K562 (cell line): ENCODE data around the gene SLC30A1. TPM values are rescaled to one million over a fixed set of nuclear protein-coding genes. Genes with fewer than 3 reads are reported as not detected.
A peak's percentile ranks its signal among the peaks of the same experiment; 100 is the strongest.

Source experiments
- ELF1 ChIP-seq: fragments of 200-800 bp; sonication (Bioruptor generic); IDR thresholded peaks from 2 replicates; pipeline ENCODE4 v1.6.1; 2016; ENCODE audit warnings: missing genetic modification characterization, missing compliant biosample characterization
- FOXJ3 ChIP-seq: sonication (generic); formaldehyde crosslinking; IDR thresholded peaks from 2 replicates; pipeline ENCODE4 v1.4.0; 2020; ENCODE audit warnings: mild to moderate bottlenecking, missing genetic modification reagents
- HNRNPK ChIP-seq: fragments of 200-400 bp; formaldehyde crosslinking; IDR thresholded peaks from one replicate; pipeline ENCODE4 v1.6.1; 2018; ENCODE audit warnings: mild to moderate bottlenecking, low read depth, low read length; ENCODE audit not compliant: poor library complexity, severe bottlenecking
- NFRKB ChIP-seq: fragments of 450-650 bp; IDR thresholded peaks from 2 replicates; pipeline ENCODE4 v1.6.1; 2016; ENCODE audit warnings: low read depth
- PHF20 ChIP-seq: fragments of 450-650 bp; IDR thresholded peaks from 2 replicates; pipeline ENCODE4 v1.6.1; 2018; ENCODE audit not compliant: partially characterized antibody
- POLR3A ChIP-seq: IDR thresholded peaks from 2 replicates; pipeline ENCODE4 v1.6.1; 2011; ENCODE audit warnings: borderline replicate concordance, mild to moderate bottlenecking, moderate library complexity; ENCODE audit not compliant: insufficient read length, insufficient read depth; ENCODE audit errors: extremely low read depth
- RNF2 ChIP-seq: sonication (generic); IDR thresholded peaks from 2 replicates; pipeline ENCODE4 v1.6.1; 2016
- ZNF121 ChIP-seq: sonication (generic); formaldehyde crosslinking; conservative IDR thresholded peaks from 2 replicates; pipeline ENCODE4 v1.8.0; 2022; ENCODE audit warnings: missing genetic modification reagents
- ZNF165 ChIP-seq: fragments of 250-450 bp; sonication (Bioruptor Pico); IDR thresholded peaks from 2 replicates; pipeline ENCODE4 v1.4.0; 2020; ENCODE audit warnings: borderline replicate concordance
- ZNF764 ChIP-seq: fragments of 250-450 bp; sonication (Bioruptor Pico); IDR thresholded peaks from 2 replicates; pipeline ENCODE4 v1.4.0; 2020; ENCODE audit warnings: low read depth, mild to moderate bottlenecking, moderate library complexity
- polyA plus RNA-seq, 8 experiments: library from polyadenylated mRNA; depleted of rRNA in 4 of 8; stranded (reverse) in 5 of 8; unstranded in 3 of 8; fragments of >200 nt; fragmentation: Nextera tagmentation in 2 of 8; fragmentation: Illumina TruSeq in 1 of 8; extraction: Ambion mirVana in 2 of 8; extraction: Trizol in 1 of 8; gene quantifications; 2 replicates each; pipeline versions ENCODE4 v1.2.1 to v1.2.3, GENCODE V29; 2011 to 2014; ENCODE audit warnings: inconsistent platforms in 1 of 8, missing spikeins in 1 of 8
- total RNA-seq, 7 experiments: library from RNA; depleted of rRNA in 6 of 7; stranded (reverse); fragments of >200 nt in 6 of 7; fragmentation: Illumina TruSeq in 2 of 7; extraction: Trizol in 2 of 7; gene quantifications; 2 replicates each; pipeline versions ENCODE4 v1.2.1 to v1.2.3, GENCODE V29; 2011 to 2021; ENCODE audit warnings: low replicate concordance in 1 of 7
- TF ChIP-seq, protein P1 (sequence below): fragments of 450-650 bp; formaldehyde crosslinking; IDR thresholded peaks from 2 replicates; pipeline ENCODE4 v1.4.0; 2020; ENCODE audit warnings: mild to moderate bottlenecking, moderate library complexity
- TF ChIP-seq, protein P2 (sequence below), 2 experiments: fragments of 450-650 bp in 1 of 2; sonication (generic) in 1 of 2; formaldehyde crosslinking; conservative IDR thresholded peaks; 2 replicates each; pipeline versions ENCODE4 v1.4.0 to v1.8.1; 2020 to 2022; ENCODE audit warnings: mild to moderate bottlenecking in 1 of 2, missing genetic modification reagents in 1 of 2
- TF ChIP-seq, protein P3 (sequence below): sonication (generic); formaldehyde crosslinking; IDR thresholded peaks from 2 replicates; pipeline ENCODE4 v1.8.0; 2022; ENCODE audit warnings: missing genetic modification reagents, mild to moderate bottlenecking, borderline replicate concordance
- TF ChIP-seq, protein P4 (sequence below): fragments of 450-650 bp; formaldehyde crosslinking; IDR thresholded peaks from 2 replicates; pipeline ENCODE4 v1.4.0; 2020; ENCODE audit warnings: mild to moderate bottlenecking
- TF ChIP-seq, protein P5 (sequence below): fragments of 250-450 bp; sonication (Bioruptor Pico); IDR thresholded peaks from 2 replicates; pipeline ENCODE4 v1.5.0; 2020; ENCODE audit warnings: mild to moderate bottlenecking, borderline replicate concordance
- TF ChIP-seq, protein P6 (sequence below): fragments of 450-650 bp; formaldehyde crosslinking; IDR thresholded peaks from 2 replicates; pipeline ENCODE4 v1.4.0; 2022; ENCODE audit warnings: missing genetic modification characterization

SLC30A1 gene
- total and polyA plus RNA-seq, 9 of the 15 experiments (the other 6 are each of a cell fraction or from before 2014, with no cell fraction given), result 4.1 to 14.4 (median 6.6) TPM

DNA sequence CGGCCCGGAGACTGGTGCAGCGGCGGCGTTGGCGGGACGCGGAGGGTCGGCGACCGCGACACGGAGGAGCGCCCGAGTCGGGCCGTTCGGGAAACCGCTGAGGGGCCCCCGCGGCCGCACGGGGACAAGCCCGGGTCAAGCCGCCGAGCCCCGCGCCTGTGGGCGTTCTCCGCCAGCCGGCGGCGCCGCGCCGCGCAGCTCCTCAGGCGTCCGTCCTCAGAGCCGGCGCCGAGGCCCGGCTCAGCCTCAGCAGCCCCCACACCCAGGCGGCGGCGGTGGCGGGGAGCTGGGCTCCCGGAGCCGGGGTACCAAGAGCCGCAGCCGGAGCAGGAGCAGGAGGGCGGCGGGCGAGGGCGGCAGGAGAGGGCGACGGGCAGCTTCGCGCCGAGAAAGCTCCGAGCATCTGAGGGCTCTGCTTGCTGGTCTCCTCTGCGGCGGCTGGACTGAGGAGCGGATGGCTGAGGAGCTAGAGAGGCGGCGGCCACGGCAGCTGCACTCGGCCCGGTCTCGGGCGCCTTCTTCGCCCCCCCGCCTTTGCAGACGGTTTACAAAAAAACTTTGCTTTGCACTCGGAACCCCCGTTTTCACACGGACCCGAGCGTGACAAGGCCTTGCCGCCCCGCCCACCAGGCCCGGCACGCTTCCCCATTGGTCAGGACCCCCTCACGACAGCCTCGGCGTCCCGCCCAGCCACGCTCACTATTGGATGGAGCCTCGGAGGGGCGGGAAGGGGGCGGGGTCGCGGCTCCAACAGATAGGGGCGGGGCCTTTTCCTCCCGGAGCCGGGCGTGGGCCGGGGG is at the start of gene SLC30A1 (continued):
- TF ChIP-seq, protein P1, sequence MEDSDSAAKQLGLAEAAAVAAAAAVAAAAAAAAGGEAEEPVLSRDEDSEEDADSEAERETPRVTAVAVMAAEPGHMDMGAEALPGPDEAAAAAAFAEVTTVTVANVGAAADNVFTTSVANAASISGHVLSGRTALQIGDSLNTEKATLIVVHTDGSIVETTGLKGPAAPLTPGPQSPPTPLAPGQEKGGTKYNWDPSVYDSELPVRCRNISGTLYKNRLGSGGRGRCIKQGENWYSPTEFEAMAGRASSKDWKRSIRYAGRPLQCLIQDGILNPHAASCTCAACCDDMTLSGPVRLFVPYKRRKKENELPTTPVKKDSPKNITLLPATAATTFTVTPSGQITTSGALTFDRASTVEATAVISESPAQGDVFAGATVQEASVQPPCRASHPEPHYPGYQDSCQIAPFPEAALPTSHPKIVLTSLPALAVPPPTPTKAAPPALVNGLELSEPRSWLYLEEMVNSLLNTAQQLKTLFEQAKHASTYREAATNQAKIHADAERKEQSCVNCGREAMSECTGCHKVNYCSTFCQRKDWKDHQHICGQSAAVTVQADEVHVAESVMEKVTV (CRISPR knock-in tag), result no peak; the same call in 1 of the 2 replicates
- TF ChIP-seq, protein P2, sequence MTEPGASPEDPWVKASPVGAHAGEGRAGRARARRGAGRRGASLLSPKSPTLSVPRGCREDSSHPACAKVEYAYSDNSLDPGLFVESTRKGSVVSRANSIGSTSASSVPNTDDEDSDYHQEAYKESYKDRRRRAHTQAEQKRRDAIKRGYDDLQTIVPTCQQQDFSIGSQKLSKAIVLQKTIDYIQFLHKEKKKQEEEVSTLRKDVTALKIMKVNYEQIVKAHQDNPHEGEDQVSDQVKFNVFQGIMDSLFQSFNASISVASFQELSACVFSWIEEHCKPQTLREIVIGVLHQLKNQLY (CRISPR knock-in tag; conservative IDR thresholded peaks at IDR 0.05), result no peak
- TF ChIP-seq, protein P3, sequence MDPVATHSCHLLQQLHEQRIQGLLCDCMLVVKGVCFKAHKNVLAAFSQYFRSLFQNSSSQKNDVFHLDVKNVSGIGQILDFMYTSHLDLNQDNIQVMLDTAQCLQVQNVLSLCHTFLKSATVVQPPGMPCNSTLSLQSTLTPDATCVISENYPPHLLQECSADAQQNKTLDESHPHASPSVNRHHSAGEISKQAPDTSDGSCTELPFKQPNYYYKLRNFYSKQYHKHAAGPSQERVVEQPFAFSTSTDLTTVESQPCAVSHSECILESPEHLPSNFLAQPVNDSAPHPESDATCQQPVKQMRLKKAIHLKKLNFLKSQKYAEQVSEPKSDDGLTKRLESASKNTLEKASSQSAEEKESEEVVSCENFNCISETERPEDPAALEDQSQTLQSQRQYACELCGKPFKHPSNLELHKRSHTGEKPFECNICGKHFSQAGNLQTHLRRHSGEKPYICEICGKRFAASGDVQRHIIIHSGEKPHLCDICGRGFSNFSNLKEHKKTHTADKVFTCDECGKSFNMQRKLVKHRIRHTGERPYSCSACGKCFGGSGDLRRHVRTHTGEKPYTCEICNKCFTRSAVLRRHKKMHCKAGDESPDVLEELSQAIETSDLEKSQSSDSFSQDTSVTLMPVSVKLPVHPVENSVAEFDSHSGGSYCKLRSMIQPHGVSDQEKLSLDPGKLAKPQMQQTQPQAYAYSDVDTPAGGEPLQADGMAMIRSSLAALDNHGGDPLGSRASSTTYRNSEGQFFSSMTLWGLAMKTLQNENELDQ (CRISPR knock-in tag), result no peak
- no peak for TF ChIP-seq POLR3A
- TF ChIP-seq NFRKB, result no peak
- TF ChIP-seq ZNF121 (CRISPR knock-in tag), result no peak
- TF ChIP-seq FOXJ3 (CRISPR knock-in tag), result no peak
- TF ChIP-seq, protein P4, sequence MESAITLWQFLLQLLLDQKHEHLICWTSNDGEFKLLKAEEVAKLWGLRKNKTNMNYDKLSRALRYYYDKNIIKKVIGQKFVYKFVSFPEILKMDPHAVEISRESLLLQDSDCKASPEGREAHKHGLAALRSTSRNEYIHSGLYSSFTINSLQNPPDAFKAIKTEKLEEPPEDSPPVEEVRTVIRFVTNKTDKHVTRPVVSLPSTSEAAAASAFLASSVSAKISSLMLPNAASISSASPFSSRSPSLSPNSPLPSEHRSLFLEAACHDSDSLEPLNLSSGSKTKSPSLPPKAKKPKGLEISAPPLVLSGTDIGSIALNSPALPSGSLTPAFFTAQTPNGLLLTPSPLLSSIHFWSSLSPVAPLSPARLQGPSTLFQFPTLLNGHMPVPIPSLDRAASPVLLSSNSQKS (CRISPR knock-in tag), result no peak
- TF ChIP-seq ZNF165 (CRISPR knock-in tag), result no peak
- TF ChIP-seq PHF20, result peak; percentile 15
- no peak for TF ChIP-seq RNF2
- TF ChIP-seq, protein P5, sequence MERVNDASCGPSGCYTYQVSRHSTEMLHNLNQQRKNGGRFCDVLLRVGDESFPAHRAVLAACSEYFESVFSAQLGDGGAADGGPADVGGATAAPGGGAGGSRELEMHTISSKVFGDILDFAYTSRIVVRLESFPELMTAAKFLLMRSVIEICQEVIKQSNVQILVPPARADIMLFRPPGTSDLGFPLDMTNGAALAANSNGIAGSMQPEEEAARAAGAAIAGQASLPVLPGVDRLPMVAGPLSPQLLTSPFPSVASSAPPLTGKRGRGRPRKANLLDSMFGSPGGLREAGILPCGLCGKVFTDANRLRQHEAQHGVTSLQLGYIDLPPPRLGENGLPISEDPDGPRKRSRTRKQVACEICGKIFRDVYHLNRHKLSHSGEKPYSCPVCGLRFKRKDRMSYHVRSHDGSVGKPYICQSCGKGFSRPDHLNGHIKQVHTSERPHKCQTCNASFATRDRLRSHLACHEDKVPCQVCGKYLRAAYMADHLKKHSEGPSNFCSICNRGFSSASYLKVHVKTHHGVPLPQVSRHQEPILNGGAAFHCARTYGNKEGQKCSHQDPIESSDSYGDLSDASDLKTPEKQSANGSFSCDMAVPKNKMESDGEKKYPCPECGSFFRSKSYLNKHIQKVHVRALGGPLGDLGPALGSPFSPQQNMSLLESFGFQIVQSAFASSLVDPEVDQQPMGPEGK (CRISPR knock-in tag), result no peak
- TF ChIP-seq ZNF764 (CRISPR knock-in tag), result no peak
- TF ChIP-seq, protein P6, sequence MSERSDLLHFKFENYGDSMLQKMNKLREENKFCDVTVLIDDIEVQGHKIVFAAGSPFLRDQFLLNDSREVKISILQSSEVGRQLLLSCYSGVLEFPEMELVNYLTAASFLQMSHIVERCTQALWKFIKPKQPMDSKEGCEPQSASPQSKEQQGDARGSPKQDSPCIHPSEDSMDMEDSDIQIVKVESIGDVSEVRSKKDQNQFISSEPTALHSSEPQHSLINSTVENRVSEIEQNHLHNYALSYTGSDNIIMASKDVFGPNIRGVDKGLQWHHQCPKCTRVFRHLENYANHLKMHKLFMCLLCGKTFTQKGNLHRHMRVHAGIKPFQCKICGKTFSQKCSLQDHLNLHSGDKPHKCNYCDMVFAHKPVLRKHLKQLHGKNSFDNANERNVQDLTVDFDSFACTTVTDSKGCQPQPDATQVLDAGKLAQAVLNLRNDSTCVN (CRISPR knock-in tag), result no peak
- no peak for TF ChIP-seq ELF1 (tag)
- TF ChIP-seq HNRNPK, result no peak
